Natural killer cell (primary cell): Measurements from ENCODE around the gene SMPD3. TPM values are rescaled to one million over a fixed set of nuclear protein-coding genes. Genes with fewer than 3 reads are reported as not detected.
A peak's percentile ranks its signal among the peaks of the same experiment; 100 is the strongest.

Experiments used
- ATAC-seq, 3 donors: fragments of 150-1000 bp in 2 of 3; fragments of 200-7000 bp in 1 of 3; cut with Tn5 transposase; 1 replicate in 1 of 3; 2 replicates in 2 of 3; pipeline ENCODE4 v1.10.0; 2021; ENCODE audit warnings: mild to moderate bottlenecking in 2 of 3, moderate library complexity in 2 of 3
- DNase-seq, 2 donors: peaks; one replicate each; pipeline versions ENCODE4 v3.0.0 to v3.0.0-alpha.2; 2013 to 2021; ENCODE audit warnings: mixed read lengths in 1 of 2
- H3K27ac ChIP-seq: one replicate; pipeline ENCODE4 v1.5.1; 2013; ENCODE audit warnings: mild to moderate bottlenecking, low read length
- H3K27me3 ChIP-seq: one replicate; pipeline ENCODE4 v1.6.1; 2013; ENCODE audit warnings: low read length; ENCODE audit not compliant: control insufficient read depth, insufficient read depth
- H3K36me3 ChIP-seq: one replicate; pipeline ENCODE4 v1.6.1; 2013; ENCODE audit warnings: low read length; ENCODE audit not compliant: control insufficient read depth, insufficient read depth
- H3K4me1 ChIP-seq: one replicate; pipeline ENCODE4 v1.6.1; 2013; ENCODE audit warnings: low read length; ENCODE audit not compliant: control insufficient read depth, insufficient read depth
- H3K4me3 ChIP-seq: one replicate; pipeline ENCODE4 v1.5.1; 2013; ENCODE audit warnings: low read length
- H3K9me3 ChIP-seq: one replicate; pipeline ENCODE4 v1.6.1; 2013; ENCODE audit warnings: low read length; ENCODE audit not compliant: control insufficient read depth, insufficient read depth
- H3K27ac Mint-ChIP-seq, 2 donors: one replicate each; pipeline ENCODE4 v1.8.0; 2022; ENCODE audit warnings: mild to moderate bottlenecking in 2 of 2, mixed read lengths in 2 of 2, moderate library complexity in 1 of 2
- H3K27me3 Mint-ChIP-seq, 2 donors: one replicate each; pipeline ENCODE4 v1.8.0; 2022; ENCODE audit warnings: low read depth in 2 of 2, mixed read lengths in 2 of 2
- H3K36me3 Mint-ChIP-seq: one replicate; pipeline ENCODE4 v1.8.0; 2022; ENCODE audit warnings: mixed read lengths
- H3K4me1 Mint-ChIP-seq, 2 donors: one replicate each; pipeline ENCODE4 v1.8.0; 2022; ENCODE audit warnings: mixed read lengths in 2 of 2
- H3K4me3 Mint-ChIP-seq: one replicate; pipeline ENCODE4 v1.8.0; 2022; ENCODE audit warnings: mild to moderate bottlenecking, moderate library complexity, mixed read lengths
- H3K9me3 Mint-ChIP-seq, 2 donors: one replicate each; pipeline ENCODE4 v1.8.0; 2022; ENCODE audit warnings: mixed read lengths in 2 of 2
- CTCF ChIP-seq: fragments of 200-600 bp; IDR thresholded peaks from one replicate; pipeline ENCODE4 v1.8.0; 2022; ENCODE audit warnings: antibody characterized with exemption
- WGBS: methylation state at CpG from one replicate; pipeline ENCODE4 v1.1.7; 2013; ENCODE audit warnings: missing lambda C conversion rate; ENCODE audit not compliant: insufficient coverage; 5-methylcytosine and 5-hydroxymethylcytosine counted together
- intact Hi-C: fragments of 100-400 bp; cut with micrococcal nuclease; formaldehyde crosslinking; loops from one replicate; pipeline ENCODE4 v1.14.2; 2022
- total RNA-seq, 4 donors: library from RNA; stranded (reverse); fragments of 120-200 nt in 1 of 4; gene quantifications; one replicate each; pipeline versions ENCODE4 v1.2.3 to v1.2.4, GENCODE V29; 2013 to 2022

SMPD3 gene
- total RNA-seq, 3 donors from 2014 or later (not counting 1 experiment from before 2014, with no cell fraction given), result 2.4 to 13.3 (median 3.2) TPM

GRCh38 chr16:68313116-68313515 is 135.2 kb downstream of the SMPD3 start:
- 96% methylated on average over 4 of the region's 4 CpGs for WGBS
- H3K4me3 ChIP-seq, result no peak overlapping the region
- Mint-ChIP-seq H3K27ac (peak overlapping the region in 1 of 2 donors; percentile 10), H3K4me3 (no peak overlapping the region), H3K4me1 (peaks cover 30 to 39% of the 10 kb centered on the region in 2 donors), H3K36me3 (no peaks in the 10 kb centered on the region), H3K27me3 (no peaks in the 10 kb centered on the region), H3K9me3 (no peaks in the 10 kb centered on the region)
- no peak for TF ChIP-seq CTCF
- H3K9me3 ChIP-seq, result no peaks in the 10 kb centered on the region
- ATAC-seq (no peak), DNase-seq (no peak)
- intact Hi-C loops, result loop anchor here (10.0 kb wide), 2 partner anchors 228 to 748 kb away; partner anchors contain the start of genes CTCF and NFATC3
- H3K36me3 ChIP-seq, result peaks cover 33% of the 10 kb centered on the region
- no peaks in the 10 kb centered on the region for H3K27me3 ChIP-seq
- peaks cover 29% of the 10 kb centered on the region for H3K4me1 ChIP-seq
- no peak overlapping the region for H3K27ac ChIP-seq

- Mint-ChIP-seq H3K27ac (peak within 1 kb of the TSS; percentile 93 to 96), H3K4me3 (peak within 1 kb of the TSS; percentile 96), H3K9me3 (no peaks in the 10 kb centered on the region), H3K27me3 (no peaks in the 10 kb centered on the region), H3K36me3 (no peaks in the 10 kb centered on the region), H3K4me1 (peaks cover 30 to 39% of the 10 kb centered on the region in 2 donors)
- ATAC-seq (peak; percentile 96 to 100 (median 96)), DNase-seq (peak; percentile 88 to 96)
- Histone ChIP-seq H3K4me3 (peak within 1 kb of the TSS; percentile 61), H3K9me3 (no peaks in the 10 kb centered on the region), H3K4me1 (peaks cover 29% of the 10 kb centered on the region), H3K36me3 (peaks cover 37% of the 10 kb centered on the region), H3K27ac (peak within 1 kb of the TSS; percentile 69), H3K27me3 (no peaks in the 10 kb centered on the region)
- TF ChIP-seq CTCF, result no peak
- intact Hi-C loops, result loop anchor here (1.0 to 10.0 kb wide), 4 partner anchors 27 to 746 kb away; partner anchors contain the start of genes CTCF, NFATC3 and SLC7A6
- WGBS, result under 1% methylated on average over 62 of the region's 62 CpGs
These were observed 137.4 kb downstream of the SMPD3 start, which contains the start of the genes PRMT7 and SLC7A6OS for GRCh38 chr16:68310774-68311511. Gene PRMT7 (plus strand): TSS chr16:68311019. CDS start chr16:68315980, 4,961 bp downstream. Gene SLC7A6OS (minus strand): TSS chr16:68310946. CDS start chr16:68310926, 20 bp downstream.

DNA sequence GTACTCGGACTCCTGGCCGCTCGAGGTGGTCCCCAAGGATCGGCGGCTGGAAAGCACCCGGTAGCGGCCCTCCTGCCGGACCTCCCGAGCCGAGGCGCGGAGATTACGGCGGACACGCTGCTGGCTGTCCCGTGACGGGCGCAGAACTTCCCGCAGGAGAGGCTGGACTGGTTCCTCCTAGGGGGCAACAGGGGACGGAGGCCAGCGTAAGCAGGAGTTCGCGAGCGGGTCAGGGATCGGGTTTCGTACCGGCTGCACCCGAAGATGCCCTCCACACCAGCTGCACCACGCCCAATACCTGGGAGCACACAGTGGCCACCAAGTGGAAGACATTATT is 137.9 kb downstream of the SMPD3 start:
- Mint-ChIP-seq H3K36me3 (no peaks in the 10 kb centered on the region), H3K9me3 (no peaks in the 10 kb centered on the region), H3K27ac (peak overlapping the region; percentile 93 to 96), H3K27me3 (no peaks in the 10 kb centered on the region), H3K4me1 (peaks cover 30 to 39% of the 10 kb centered on the region in 2 donors), H3K4me3 (peak overlapping the region; percentile 96)
- Histone ChIP-seq H3K9me3 (no peaks in the 10 kb centered on the region), H3K4me3 (peak overlapping the region; percentile 61), H3K4me1 (peaks cover 29% of the 10 kb centered on the region), H3K27ac (peak overlapping the region; percentile 69), H3K27me3 (no peaks in the 10 kb centered on the region), H3K36me3 (peaks cover 36% of the 10 kb centered on the region)
- intact Hi-C loops, result loop anchor here (1.0 to 10.0 kb wide), 3 partner anchors 26 to 746 kb away; partner anchors contain the start of genes CTCF and NFATC3
- ATAC-seq, result no peak
- peak in 1 of 2 donors; percentile 19 for DNase-seq
- under 1% methylated on average over 29 of the region's 29 CpGs for WGBS
- no peak for TF ChIP-seq CTCF
